HG02870 (cell line): Measurements from ENCODE around the gene TSFM.
A peak's percentile ranks its signal among the peaks of the same experiment; 100 is the strongest.
"Not testable (repeated sequence)": the region's sequence is repeated elsewhere in the genome, so short reads cannot be mapped to it uniquely, and the experiment has no call there.

Source experiments
- ATAC-seq: cut with Tn5 transposase; IDR thresholded peaks from one replicate; pipeline ENCODE4 v1.9.1; 2021; ENCODE audit warnings: mild to moderate bottlenecking, moderate library complexity; ENCODE audit not compliant: unreplicated experiment

TSFM gene

DNA sequence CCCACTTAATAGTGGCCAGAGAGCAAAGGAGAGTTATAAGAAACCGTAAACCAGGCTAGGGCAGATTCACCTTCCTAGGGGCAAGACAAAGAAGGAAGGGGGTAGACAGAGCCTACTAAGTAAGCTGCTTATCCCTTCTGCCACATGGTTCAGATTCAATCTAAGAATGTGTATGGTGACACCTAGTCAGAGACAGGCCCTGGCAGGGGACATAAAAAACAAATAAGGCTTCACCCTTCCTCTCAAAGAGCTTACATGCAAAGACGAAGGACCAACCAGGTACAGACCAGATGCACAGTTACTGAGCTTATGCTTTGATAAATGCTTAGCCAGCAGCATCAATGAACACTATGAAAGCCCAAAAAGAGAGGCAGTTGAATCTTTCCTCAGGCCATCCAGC, 20.1 kb upstream of the TSFM start:
- no peak for ATAC-seq

- ATAC-seq = no peak
These were observed 18.5 kb upstream of the TSFM start for GRCh38 chr12:57763881-57764661.

DNA sequence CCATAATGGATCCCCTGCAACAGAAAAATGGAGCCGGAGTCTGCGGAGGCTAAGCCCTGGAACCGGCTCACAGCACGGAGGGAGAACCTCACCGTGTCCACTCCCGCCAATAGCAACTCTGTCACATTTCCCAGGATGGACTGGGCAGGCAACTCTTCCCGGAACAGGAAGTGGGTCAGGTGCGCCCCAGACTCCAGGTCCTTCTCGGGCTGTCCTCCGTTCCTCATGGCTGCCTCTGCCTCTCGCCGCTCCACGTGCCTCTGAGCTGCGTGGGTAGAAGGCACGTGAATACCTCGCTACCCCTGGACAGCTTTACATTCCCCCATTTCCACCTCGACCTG, 18.0 kb upstream of the TSFM start:
- ATAC-seq = peak; percentile 5

DNA sequence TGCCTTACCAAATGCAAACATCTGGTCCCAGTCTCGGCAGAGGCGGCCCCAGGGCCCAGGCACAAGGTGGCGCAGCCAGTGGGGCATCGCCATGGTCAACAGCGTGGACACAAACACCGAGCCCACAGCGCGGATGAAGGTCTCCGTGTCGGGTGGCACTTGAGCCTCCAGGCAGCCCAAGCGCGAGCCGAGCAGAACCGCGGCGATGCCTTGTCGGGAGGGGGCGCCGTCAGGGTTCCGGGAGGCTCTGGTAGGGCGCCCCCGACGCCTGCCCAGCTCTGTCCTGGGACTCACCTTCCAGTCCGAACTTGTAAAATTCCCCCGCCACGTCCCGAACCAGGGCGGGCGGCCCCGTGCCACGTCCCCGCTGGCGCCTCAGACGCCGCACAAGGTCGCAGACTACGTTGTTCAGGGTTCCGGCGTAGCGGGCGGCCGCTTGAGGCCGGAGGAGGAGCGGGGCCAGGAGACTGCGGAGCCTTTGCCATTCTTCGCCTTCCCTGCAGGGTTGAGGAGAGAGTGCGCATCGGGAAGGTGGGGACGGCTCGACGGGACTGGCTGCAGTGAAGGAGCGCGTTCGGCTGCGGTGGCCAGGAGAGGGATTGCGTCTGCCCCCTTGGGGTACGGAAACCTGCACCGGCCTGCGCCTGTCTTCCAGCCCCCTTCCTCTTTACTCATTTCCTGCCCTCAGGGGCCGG, 17.4 kb upstream of the TSFM start:
- ATAC-seq = peak; percentile 51

DNA sequence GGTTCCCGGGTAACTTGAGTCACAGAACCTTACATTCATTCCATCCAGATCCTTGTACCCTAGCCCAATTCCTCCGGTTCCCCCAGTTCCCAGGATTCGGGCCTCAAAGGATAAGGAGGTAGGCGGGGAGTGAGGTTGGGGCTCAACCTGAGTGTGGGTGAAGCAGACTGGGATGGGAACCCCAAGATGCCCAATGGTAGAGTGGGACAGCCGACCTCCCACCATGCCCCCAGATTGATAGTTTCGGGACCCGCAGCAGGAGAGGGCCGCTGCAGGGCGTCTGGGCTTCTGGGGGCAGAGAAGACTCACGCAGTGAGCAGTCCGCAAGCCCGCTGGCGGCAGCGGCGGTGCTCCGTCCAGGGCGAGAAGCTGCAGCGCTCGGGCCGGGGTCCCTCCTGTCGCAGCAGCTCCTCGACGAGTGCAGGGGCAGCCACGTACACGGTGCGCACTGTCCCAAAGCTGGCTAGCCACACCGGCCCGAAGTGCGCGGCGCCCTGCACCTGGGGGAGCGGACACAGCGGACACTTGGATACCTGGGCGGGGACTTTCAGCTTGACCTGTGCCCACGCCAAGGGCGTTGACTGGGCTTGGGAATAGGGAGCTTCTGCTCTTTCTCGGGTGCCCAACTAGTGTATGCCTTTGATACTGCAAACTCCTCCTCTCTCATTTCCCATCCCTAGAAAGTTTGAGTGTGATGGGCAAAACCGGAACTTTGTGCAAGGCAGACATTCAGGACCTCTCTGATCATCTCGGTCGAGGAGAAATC, 16.7 kb upstream of the TSFM start:
- no peak for ATAC-seq

DNA sequence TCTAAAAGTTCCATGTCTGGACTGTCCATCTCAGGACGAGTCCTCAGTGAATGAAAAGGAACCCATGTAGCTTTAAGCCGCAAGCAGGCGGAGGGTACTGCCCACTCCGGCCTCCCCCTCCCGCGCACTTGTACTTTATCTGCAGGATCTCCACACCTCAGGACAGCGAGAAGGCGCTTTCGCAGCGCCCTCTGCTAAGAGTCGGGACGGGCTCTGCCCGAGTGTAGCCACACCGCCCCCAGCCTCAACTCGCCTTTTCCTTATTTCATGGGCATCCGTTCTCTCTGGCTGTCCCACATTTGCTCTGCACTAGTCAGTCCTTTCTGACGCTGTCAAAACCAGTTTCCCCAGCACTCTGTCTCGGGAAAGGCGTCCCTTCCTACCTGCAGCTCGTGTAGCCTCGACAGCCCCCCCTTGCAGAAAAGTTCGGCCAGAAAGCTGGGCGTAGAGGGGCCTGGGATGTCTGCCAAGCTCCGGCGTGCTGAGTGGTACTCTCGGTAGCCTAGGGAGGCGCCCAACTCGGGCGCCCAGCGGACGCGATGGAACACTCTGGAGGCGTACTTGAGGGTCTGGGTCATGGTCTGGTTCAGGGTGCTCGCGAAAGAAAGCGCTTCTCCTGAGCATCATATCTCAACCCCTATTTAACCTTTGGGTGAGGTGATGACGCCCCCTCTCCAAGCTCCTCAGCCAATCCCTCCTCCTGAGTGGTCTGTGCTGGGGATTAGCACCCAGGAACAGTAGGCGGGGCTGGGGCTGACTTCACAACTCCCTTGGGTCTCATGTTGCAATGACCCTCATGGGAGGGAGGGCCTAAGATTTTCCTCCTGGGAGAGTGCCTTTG, 15.9 kb upstream of the TSFM start, which contains the start of gene CYP27B1:
Gene CYP27B1, minus strand, starts transcription at position 615 of the 841 bp plus-strand sequence. Its CDS starts 37 bp downstream, at position 578.
- ATAC-seq = no peak

DNA sequence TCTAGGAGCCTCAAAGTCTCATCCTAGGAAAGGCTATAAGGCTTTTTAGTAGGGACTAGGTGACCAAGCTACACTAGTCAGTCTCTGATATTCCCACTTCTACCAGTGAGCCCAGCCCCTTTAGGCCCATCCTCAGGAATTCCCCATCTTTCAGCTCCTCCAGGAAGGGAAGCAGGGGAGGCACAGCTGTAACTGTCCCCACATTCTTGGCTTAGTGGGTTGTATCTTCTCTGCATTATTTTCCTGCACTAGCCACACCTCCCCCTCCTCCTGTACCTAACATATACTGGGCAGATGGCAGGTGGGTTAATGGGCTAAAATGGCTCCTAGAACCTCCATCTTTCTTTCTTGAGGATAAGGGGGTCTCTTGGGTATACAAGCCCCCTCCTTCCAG, 15.3 kb upstream of the TSFM start:
- no peak for ATAC-seq

DNA sequence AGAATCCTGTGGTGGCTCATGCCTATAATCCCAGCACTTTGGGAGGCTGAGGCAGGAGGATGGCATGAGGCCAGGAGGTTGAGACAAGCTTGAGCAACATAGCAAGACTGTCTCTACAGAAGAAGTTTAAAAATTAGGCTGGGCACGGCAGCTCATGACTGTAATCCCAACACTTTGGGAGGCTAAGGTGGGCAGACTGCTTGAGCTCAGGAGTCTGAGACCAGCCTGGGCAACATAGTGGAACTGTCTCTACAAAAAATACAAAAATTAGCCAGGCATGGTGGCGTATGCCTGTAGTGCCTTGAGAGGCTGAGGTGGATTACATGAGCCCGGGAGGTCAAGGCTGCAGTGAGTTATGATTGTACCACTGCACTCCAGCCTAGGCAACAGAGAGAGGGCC, 14.7 kb upstream of the TSFM start:
- ATAC-seq = no peak

GRCh38 chr12:57769594-57769993, 13.0 kb upstream of the TSFM start:
- ATAC-seq = no peak

GRCh38 chr12:57770734-57771133, 11.9 kb upstream of the TSFM start:
- ATAC-seq = no peak

GRCh38 chr12:57771236-57771872, 11.2 kb upstream of the TSFM start:
- peak; percentile 78 for ATAC-seq

- ATAC-seq = peak; percentile 74
These were observed 10.6 kb upstream of the TSFM start, which contains the start of gene METTL1 for GRCh38 chr12:57771873-57772428. Gene METTL1, minus strand, starts transcription at chr12:57772105. Its CDS starts 22 bp downstream, at chr12:57772083.

DNA sequence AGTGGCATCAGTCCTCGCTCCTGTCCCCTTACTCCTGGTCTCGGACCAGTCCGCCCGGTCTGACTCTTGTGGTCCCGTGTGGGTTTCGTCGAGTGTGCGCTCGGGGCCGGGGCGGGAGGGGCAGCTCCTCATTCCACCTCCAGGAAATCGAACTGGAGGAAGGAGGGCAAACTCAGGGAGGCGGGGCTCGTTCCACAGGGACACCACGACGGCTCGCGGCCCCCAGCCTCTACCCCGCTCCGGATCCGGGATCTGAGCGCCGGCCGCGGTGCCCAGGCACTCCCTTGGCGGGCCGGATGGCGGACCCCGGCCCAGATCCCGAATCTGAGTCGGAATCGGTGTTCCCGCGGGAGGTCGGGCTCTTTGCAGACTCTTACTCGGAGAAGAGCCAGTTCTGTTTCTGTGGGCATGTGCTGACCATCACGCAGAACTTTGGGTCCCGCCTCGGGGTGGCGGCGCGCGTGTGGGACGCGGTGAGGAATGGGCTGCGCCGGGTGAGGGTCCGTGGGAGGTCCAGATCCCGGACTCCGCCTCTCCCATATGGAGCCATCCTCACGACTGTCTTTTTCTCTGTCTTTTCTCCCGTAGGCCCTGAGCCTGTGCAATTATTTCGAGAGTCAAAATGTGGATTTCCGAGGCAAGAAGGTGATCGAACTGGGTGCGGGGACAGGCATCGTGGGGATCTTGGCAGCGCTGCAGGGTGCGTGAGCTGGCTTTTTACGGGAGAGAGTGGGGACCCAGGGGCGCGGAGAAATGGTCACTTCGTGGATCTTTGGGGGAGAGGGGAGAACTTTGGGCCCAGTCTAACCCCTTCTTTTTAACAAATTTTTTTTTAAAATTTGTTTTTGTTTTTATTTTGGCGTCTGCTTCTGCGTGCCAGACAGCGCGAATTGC, 9.9 kb upstream of the TSFM start, which contains the start of gene EEF1AKMT3:
Gene EEF1AKMT3, plus strand, starts transcription at position 186 of the 894 bp plus-strand sequence. Its CDS starts 111 bp downstream, at position 297.
- ATAC-seq = peak; percentile 17

DNA sequence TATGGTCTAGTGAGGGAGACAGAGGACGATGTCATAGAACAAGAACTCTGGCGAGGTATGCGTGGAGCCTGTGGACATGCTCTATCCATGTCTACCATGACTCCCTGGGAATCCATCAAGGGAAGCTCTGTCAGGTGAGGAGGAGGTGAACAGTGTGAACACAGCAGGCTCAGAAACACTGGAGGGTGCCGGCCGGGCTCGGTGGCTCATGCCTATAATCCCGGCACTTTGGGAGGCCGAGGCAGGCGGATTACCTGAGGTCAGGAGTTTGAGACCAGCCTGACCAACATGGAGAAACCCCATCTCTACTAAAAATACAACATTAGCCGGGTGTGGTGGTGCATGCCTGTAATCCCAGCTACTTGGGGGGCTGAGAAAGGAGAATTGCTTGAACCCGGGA, 8.0 kb upstream of the TSFM start:
- ATAC-seq = not testable (repeated sequence)

DNA sequence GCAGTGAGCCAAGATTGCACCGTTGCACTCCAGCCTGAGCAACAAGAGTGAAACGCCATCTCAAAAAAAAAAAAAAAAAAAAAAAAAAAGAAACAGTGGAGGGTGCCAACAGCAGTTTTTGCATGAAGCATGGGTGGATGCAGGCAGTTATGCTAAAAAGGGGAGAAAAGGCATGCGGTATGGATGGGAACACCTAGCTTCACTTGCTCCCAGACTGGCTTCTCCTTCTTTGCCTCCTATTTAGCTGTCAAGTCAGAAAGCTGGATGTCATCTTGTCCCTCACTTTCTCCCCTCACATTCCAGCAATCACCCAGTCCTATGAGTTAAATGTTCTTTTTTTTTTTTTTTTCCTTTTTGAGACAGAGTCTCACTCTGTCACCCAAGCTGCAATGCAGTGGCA, 7.5 kb upstream of the TSFM start:
- no peak for ATAC-seq

DNA sequence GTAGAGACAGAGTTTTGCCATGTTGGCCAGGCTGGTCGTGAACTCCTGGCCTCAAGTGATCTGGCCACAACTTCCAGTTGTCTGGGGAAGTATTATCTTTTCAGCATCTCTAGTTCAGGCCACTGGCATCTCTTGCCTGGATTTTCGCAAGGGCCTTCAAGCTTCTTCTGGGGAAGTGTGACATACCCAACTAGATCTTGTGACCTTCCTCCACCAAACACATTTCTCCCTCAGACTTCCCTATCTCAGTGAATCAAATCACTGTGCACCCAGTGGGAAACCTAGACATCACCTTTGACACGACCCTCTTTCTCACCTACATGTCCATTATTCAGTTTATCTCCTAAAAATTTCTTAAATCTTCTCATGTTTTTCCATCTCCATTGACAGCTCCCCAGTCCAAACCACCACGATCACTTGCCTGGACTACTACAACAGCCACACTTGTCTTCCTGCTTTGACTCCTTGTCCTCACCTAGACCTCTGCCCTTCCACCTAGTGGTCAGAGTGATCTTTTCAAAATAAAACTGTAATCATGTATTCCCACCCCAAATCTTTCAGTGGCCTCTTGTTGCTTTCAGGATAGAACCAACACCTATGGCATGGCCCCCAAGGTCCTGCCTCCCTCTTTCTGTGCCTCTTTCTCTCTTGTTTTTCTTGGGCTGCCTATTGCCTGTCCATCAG, 6.9 kb upstream of the TSFM start:
- no peak for ATAC-seq

- no peak for ATAC-seq
These were observed 6.4 kb upstream of the TSFM start for GRCh38 chr12:57776247-57776587.

- ATAC-seq = no peak
These were observed 5.2 kb upstream of the TSFM start for GRCh38 chr12:57777367-57777766.
